HFF-Myc (cell line): ENCODE measurements around the gene TREML2.
A peak's percentile ranks its signal among the peaks of the same experiment; 100 is the strongest.

Experiments used
- DNase-seq: peaks from one replicate; pipeline ENCODE4 v3.0.0-alpha.2; 2011; ENCODE audit warnings: low read depth; ENCODE audit errors: extremely low read depth
- H3K4me3 ChIP-seq: replicated peaks from 2 replicates; pipeline ENCODE4 v1.5.1; 2011; ENCODE audit warnings: low read depth, mild to moderate bottlenecking, control low read depth, low read length
- CTCF ChIP-seq: IDR thresholded peaks from 2 replicates; pipeline ENCODE4 v1.5.1; 2012; ENCODE audit warnings: mild to moderate bottlenecking, low read depth, low read length, control low read depth; ENCODE audit errors: missing control alignments

The TREML2 gene

GRCh38 chr6:41187924-41188886 lies 12.7 kb downstream of the TREML2 start:
- no peak for DNase-seq
- TF ChIP-seq CTCF, result no peak
- no peak overlapping the region for H3K4me3 ChIP-seq

GRCh38 chr6:41186031-41186562 lies 14.9 kb downstream of the TREML2 start:
- DNase-seq, result no peak
- no peak overlapping the region for H3K4me3 ChIP-seq
- no peak for TF ChIP-seq CTCF

- H3K4me3 ChIP-seq, result no peak overlapping the region
- no peak for TF ChIP-seq CTCF
- DNase-seq, result no peak
Measured at GRCh38 chr6:41184761-41185160, 16.2 kb downstream of the TREML2 start.

- H3K4me3 ChIP-seq, result no peak overlapping the region
- TF ChIP-seq CTCF, result peak; percentile 68
- DNase-seq, result peak; percentile 12
Measured at GRCh38 chr6:41182069-41183034, 18.6 kb downstream of the TREML2 start.

GRCh38 chr6:41181566-41181965 lies 19.4 kb downstream of the TREML2 start:
- DNase-seq, result no peak
- no peak for TF ChIP-seq CTCF
- H3K4me3 ChIP-seq, result no peak overlapping the region

GRCh38 chr6:41179163-41179562 lies 21.8 kb downstream of the TREML2 start:
- no peak for DNase-seq
- no peak for TF ChIP-seq CTCF
- H3K4me3 ChIP-seq, result no peak overlapping the region
